Hindlimb muscle (tissue), 1 donor: Measurements from ENCODE around the gene USP34. TPM values are rescaled to one million over a fixed set of nuclear protein-coding genes. Genes with fewer than 3 reads are reported as not detected.

Source experiments
- DNase-seq: peaks from one replicate; pipeline ENCODE4 v3.0.0-alpha.2; 2013
- polyA plus RNA-seq: library from polyadenylated mRNA; unstranded; fragments of 120-200 nt; gene quantifications from one replicate; pipeline ENCODE4 v1.2.1, GENCODE V29; 2013; ENCODE audit not compliant: insufficient read length

Gene USP34
- polyA plus RNA-seq, 1 donor: 75.2 TPM

DNA sequence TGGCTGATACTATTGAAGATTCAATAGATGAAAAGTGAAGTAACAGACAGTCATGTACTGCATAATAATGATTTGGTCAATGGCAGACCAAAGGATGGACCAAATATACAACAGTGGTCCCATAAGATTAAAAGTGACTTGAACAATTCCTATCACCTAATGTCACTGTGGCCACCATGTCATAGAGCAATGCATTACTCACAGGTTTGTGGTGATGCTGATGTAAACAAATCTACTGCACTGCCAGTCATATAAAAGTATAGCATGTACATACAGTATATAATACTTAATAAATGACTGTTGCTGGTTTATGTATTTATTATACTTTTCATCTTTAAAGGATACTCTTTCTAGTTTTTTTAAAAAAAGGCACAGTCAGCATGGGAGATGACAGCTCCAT lies 99.9 kb downstream of the USP34 start:
- DNase-seq: no peak

DNA sequence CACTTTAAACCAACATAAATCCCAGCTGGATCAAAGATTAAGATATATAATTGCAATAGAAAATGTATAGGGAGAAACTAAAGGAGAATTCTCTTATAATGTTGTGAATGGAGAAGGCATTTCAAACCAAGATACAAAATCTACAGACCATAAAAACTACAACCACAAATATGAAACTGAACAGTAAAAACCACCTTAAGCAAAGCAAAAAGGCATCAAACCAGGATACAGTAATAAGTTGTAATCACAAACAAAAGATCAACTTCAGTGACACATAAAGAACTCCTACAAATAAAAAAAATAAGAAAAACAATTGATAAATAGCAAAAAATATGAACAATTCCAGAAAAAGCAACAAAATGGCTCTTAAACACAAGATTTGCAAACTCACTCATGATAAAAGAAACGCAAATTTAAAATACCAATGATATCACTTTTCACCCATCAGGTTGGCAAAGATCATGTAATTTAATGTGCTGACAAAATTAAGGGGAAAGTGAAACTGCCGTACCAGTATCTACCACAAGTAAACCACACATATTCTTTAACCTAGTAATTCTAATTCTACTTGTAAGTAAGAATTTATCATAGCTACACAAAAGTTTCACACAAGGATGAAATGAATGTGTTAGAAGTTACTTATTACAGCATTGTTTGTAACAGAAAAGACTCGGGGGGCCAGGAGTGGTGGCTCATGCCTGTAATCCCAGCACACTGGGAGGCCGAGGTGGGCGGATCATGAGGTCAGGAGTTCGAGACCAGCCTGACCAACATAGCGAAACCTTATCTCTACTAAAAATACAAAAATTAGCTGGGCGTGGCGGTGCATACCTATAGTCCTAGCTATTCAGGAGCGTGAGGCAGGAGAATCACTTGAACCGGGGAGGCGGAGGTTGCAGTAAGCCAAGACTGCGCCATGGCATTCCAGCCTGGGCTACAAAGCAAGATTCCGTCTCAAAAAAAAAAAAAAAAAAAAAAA lies 101.9 kb downstream of the USP34 start:
- DNase-seq: no peak

DNA sequence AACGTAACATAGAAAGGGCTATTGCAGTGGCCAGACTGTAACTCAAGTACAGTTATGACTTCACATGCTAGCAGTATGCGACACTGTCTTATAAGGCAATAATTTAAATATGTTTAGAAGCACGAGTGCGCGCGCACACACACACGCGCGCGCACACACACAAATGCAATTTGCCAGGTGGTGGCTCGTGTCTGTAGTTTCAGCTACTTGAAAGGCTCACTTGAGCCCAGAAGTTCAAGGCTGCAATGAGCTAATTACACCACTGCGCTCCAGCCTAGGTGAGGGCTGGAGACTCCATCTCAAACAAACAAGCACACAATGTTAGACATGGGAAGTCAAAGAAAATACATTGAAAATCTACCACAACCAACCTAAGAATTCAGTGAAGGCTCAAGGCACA lies 103.7 kb downstream of the USP34 start:
- no peak for DNase-seq

DNA sequence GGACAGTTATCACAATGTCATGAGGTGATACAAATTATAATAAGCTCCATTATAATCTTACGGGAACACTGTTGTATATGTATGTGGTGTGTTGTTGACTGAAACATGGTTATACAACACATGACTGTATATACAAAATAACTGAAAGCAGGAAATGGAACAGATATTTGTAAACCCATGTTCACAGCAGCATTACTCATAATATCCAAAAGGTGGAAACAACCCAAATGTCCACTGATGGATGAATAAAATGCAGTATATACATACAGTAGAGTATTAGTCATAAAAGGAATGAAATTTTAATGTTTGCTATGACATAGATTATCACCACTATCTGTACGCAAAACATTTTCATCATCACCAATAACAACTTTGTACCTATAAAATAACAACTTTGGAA lies 107.3 kb downstream of the USP34 start:
- DNase-seq: no peak

GRCh38 chr2:61362873-61363272 lies 108.0 kb downstream of the USP34 start:
- no peak for DNase-seq

DNA sequence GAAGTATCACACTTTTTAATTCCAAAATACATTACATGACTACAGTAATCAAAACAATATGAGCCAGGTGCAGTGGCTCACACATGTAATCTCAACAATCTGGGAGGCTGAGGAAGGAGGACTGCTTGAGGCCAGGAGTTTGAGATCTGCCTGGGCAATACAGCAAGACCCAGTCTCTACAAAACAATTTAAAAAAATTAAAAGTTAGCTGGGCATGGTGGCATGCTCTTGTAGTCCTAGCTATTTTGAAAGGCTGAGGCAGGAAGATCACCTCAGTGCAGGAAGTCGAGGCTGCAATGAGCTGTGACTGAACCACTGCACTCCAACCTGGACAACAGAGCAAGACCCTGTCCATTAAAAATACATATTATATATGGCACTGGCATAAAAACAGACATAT lies 109.8 kb downstream of the USP34 start:
- DNase-seq: no peak

DNA sequence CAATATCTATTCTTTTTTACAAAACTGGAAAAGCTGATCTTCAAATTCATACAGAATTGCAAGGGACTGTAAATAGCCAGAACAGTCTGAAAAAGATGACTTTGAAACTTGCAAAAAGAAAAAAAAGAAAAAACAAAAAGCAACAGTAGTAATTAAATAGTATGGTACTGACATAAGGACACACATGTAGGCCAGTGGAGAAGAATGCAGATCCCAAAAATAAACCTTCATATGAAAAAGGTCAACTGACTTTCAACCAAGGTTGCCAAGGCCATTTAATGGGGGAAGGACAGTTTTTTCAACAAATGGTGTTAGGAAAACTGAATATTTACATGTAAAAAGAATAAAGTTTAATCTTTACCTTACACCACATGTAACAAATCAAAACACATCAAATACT lies 111.8 kb downstream of the USP34 start:
- DNase-seq: no peak

DNA sequence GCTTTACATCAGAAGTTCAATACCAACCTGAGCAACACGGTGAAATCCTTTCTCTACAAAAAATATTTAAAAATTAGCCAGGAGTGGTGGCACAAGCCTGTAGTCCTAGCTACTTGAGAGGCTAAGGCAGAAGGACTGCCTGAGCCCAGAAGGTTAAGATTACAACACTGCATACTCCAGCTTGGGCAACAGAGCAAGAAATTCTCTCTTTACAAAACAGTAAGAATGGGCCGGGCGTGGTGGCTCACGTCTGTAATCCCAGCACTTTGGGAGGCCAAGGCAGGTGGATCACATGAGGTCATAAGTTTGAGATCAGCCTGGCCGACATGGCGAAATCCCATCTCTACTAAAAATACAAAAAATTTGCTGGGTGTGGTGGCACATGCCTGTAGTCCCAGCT lies 113.2 kb downstream of the USP34 start:
- DNase-seq: no peak

DNA sequence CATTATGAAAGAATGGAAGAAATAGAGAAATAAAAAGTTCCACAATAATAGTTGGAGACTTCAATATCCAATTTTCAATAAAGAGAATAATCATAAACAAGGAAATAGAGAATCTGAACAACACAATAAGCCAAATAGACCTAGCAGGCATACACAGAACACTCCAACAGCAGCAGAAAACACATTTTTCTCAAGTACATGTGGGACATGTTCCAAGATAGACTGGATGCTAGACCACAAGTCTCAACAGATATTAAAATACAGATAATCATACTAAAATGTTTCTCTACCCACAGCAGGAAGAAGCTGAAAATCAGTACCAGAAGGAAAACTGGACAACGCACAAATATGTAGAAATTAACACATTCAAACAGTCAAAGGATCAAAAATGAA lies 113.9 kb downstream of the USP34 start:
- no peak for DNase-seq

DNA sequence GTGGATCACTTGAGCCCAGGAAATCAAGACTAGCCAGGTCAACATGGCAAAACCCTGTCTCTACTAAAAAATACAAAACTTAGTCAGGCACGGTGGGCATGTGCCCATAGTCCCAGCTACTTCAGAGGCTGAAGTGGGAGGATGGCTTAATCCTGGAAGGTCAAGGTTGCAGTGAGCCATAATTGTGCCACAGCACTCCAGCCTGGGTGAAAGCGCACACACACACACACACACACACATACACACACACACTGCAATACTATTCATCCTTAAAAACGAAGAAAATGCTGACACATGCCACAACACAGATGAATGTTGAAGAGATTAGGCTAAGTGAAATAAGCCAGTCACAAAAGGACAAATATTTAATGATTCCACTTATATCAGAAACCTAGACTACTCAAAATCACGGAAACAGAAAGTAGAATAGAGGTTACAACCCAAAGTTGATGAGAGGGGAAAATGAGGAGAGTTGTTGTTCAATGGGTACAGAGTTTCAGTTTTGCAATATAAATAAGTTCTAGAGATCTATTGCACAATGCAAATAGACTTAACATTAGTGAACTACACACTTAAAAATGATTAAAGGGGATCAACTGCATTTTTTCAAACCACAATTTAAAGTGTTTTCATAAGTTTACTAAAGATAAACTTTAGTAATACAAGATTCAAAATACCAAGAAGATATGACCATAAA lies 114.5 kb downstream of the USP34 start:
- DNase-seq: no peak

DNA sequence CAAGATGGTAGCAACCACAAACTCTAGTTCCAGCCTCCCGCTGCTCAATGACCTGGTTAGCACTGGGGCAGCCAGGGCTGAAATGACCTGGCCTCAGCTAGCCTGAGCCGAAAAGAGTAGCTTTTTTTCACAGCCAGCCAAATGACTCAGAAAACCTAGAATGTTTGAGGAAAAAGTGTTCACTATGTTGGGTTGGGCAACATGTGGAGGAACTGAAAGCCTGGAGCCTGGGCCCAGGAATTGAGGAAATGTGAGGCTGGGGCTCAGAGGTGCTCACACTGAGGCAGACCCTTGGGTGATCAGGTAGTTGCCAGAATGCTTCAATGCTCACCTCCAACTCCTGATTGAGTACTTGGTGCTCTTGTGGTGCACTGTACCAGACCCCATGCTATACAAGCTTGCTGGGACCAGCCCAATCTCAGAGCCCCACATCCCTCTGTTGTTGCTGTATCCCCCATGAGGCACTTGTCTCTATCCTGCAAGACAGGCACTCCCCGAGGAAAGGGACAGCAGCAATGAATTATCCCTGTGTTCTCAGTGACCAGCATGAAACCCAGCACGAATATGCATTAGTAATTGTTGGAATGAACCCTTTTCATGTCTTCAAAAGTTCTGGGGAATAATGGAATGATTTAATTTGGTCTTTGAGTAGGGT lies 116.2 kb downstream of the USP34 start:
- DNase-seq: no peak

- DNase-seq: no peak
These were observed 117.0 kb downstream of the USP34 start for GRCh38 chr2:61353909-61354308.

DNA sequence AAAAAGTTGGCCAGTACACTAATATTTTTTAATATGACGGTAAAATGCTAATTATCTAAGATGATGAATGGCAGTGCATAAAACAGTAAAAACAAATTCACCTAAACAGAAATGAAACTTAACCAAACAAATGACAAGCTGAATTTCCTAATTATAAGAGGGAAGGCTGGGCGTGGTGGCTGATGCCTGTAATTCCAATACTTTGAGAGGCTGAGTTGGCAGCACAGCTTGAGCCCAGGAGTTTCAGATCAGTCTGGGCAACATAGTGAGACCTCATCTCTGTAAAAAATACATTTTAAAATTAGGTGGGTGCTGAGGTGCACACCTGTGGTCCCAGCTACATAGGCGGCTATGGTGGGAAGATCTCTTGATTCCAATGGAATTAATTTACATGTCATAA lies 120.1 kb downstream of the USP34 start:
- no peak for DNase-seq

GRCh38 chr2:61343141-61343540 lies 127.7 kb downstream of the USP34 start:
- DNase-seq: no peak

DNA sequence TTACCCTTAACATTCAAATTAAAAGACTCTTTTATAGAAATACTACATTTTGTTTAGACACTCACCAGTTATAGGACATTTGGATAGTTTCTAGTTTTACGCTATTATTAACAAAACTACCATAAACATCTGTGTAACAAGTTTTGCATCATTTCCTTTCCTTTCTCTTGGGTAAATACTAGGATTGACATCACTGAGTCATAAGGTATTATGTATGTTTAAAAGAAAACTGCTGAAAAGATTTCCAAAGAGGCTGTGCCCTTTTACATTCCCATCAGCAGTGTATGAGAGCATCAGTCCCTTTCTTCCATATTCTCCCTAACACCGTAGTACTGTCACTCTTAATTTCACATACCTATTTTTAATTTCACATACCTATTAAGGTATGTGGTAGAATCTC lies 130.6 kb downstream of the USP34 start:
- no peak for DNase-seq

- DNase-seq: no peak
These were observed 132.4 kb downstream of the USP34 start for GRCh38 chr2:61338447-61338846.

GRCh38 chr2:61335187-61335586 lies 135.7 kb downstream of the USP34 start:
- DNase-seq: no peak

- DNase-seq: no peak
These were observed 136.4 kb downstream of the USP34 start for GRCh38 chr2:61334466-61334865.

- no peak for DNase-seq
These were observed 142.1 kb downstream of the USP34 start for GRCh38 chr2:61328707-61329251.

DNA sequence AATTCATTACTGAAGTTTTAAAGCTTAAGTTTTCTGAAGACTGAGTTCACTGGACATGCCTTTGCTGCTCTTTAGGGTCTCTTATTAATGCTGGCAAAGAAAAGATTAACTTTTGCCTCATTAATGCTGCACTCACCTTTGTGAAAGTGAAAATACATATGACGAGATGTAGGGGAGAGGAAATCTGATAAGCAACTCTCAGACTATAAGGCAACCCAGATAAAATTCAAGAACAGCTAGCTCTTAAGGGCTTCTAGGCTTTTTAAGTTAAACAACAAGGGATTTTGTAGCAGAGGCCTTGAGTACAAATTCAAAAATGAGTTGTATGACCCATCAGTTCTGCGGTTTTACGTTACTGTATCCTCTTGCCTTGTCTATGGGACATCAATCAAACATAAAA lies 143.7 kb downstream of the USP34 start:
- no peak for DNase-seq

DNA sequence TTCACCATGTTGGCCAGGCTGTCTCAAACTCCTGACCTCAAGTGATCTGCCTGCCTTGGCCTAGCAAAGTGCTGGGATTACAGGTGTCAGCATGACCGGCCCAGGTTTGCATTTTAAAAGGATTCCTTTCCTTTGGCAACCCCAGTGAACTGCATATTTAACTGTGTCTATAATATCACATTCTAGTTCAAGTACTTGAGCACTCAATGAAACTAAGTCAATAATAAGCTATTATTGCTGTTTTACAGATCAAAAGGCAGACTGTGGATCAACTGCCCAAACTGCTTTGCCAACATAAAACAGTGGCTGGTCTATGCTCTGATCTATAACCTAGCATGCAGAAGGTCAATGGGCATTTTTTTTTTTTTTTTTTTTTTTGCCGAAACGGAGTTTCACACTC lies 144.5 kb downstream of the USP34 start:
- DNase-seq: no peak

DNA sequence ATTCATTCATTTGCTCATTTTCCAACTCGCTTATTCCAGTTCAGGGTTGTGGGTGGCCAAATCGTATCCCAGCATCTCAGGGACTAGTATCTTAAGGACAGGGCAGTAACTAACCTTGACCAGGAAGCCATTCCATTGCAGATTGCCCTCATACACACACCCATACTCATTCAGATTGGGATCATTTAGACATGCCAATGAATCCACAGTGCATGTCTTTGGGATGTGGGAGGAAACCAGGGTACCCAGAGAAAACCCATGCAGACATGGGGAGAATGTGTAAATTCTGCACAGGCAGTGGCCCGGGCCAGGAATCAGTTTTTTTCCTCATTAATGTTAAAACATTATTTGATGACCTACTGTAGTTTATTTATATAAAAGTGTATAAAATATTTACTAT lies 150.7 kb downstream of the USP34 start:
- no peak for DNase-seq

- DNase-seq: no peak
These were observed 152.3 kb downstream of the USP34 start for GRCh38 chr2:61318553-61318952.
